ENCODE results near the gene ERBB3.
A peak's percentile ranks its signal among the peaks of the same experiment; 100 is the strongest.

Gene ERBB3

DNA sequence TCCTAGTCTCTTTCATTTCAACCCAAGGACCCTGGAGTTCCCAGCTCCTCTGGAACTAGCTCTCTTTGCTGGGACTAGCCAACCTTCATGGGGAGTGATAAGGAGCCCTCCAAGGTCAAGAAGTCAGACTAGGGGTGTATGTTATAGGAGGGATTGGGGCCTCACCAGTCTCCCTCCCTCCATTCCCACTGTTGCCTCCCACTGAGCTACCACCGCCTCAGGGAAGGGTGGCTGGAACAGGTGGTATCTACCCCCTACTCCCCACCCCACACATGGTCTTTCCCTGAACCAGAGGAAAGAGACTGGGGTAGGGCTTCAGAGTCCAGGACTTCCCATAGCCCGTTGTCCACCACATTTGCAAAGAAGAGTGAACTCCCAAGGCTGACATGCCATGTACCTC is 2.4 kb downstream of the ERBB3 start:
- CTCF ChIA-PET = interaction anchor here (1.1 kb wide), 1 partner anchor 9 kb away, joined by 3 read pairs; no protein-coding TSS in a partner anchor
- no peak for TF ChIP-seq FOXK2 (IDR thresholded peaks at IDR 0.05)
- no peak for TF ChIP-seq SUZ12 (IDR thresholded peaks at IDR 0.05)
- no peak for TF ChIP-seq ARNT (IDR thresholded peaks at IDR 0.05)
- no peak for TF ChIP-seq ELF4 (IDR thresholded peaks at IDR 0.05)
- TF ChIP-seq, protein P1, sequence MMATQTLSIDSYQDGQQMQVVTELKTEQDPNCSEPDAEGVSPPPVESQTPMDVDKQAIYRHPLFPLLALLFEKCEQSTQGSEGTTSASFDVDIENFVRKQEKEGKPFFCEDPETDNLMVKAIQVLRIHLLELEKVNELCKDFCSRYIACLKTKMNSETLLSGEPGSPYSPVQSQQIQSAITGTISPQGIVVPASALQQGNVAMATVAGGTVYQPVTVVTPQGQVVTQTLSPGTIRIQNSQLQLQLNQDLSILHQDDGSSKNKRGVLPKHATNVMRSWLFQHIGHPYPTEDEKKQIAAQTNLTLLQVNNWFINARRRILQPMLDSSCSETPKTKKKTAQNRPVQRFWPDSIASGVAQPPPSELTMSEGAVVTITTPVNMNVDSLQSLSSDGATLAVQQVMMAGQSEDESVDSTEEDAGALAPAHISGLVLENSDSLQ (IDR thresholded peaks at IDR 0.05) = no peak
- TF ChIP-seq L3MBTL2 (conservative IDR thresholded peaks at IDR 0.05) = no peak
- no peak for TF ChIP-seq CTBP1 (IDR thresholded peaks at IDR 0.05; ENCODE audit: borderline replicate concordance)
- no peak for TF ChIP-seq FOXA1 (IDR thresholded peaks at IDR 0.05)
- TF ChIP-seq SP1 (IDR thresholded peaks at IDR 0.05) = no peak
- no peak for TF ChIP-seq TARDBP (IDR thresholded peaks at IDR 0.05)
- no peak for TF ChIP-seq HDGF (IDR thresholded peaks at IDR 0.05; ENCODE audit: borderline replicate concordance)
- no peak for TF ChIP-seq ZNF384 (IDR thresholded peaks at IDR 0.05)
- no peak for TF ChIP-seq LEF1 (IDR thresholded peaks at IDR 0.05; ENCODE audit: borderline replicate concordance)
- no peak for TF ChIP-seq NFRKB (IDR thresholded peaks at IDR 0.05)
- TF ChIP-seq FOXM1 (IDR thresholded peaks at IDR 0.05; ENCODE audit: borderline replicate concordance) = no peak
- no peak for TF ChIP-seq BHLHE40 (IDR thresholded peaks at IDR 0.05; ENCODE audit: borderline replicate concordance)
- POLR2A ChIA-PET = interaction anchor here (0.6 to 7.3 kb wide), 3 partner anchors 20 to 76 kb away, joined by 3 to 65 read pairs (median 9); partner anchors contain the start of genes MYL6, PA2G4 and ZC3H10
- DNase-seq (ENCODE audit: extremely low spot score) = peak; percentile 3

DNA sequence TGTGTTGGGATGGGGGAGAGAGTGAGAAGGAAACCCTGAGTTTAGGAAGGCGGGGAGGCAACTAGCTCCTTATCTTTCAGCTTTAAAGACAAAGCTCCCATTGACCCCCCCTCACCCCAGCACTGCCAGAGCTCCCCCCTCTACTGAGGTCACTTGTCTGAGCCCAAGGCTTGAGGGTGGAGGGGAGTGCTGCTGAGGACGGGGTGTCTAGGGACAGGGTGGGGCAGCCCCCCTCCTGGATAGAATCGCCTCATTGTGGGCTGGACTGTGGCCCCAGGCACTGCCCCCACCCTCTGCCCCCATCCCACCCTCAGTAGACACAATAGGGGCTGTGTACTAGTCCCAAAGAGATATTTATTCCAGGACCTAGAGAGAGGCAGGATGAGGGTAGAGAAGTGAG is 3.0 kb downstream of the ERBB3 start:
- no peak for DNase-seq (ENCODE audit: extremely low spot score)
- ChIA-PET POLR2A (interaction anchor here (2.2 to 7.3 kb wide), 2 partner anchors 20 to 35 kb away, joined by 9 to 65 read pairs; partner anchors contain the start of genes PA2G4 and ZC3H10), CTCF (interaction anchor here (1.1 kb wide), 1 partner anchor 9 kb away, joined by 3 read pairs; no protein-coding TSS in a partner anchor)
- no peak for TF ChIP-seq CTBP1 (IDR thresholded peaks at IDR 0.05; ENCODE audit: borderline replicate concordance)
- TF ChIP-seq HDGF (IDR thresholded peaks at IDR 0.05; ENCODE audit: borderline replicate concordance) = no peak
- TF ChIP-seq SUZ12 (IDR thresholded peaks at IDR 0.05) = no peak
- no peak for TF ChIP-seq NFRKB (IDR thresholded peaks at IDR 0.05)
- TF ChIP-seq ARNT (IDR thresholded peaks at IDR 0.05) = no peak
- TF ChIP-seq FOXA1 (IDR thresholded peaks at IDR 0.05) = no peak
- TF ChIP-seq ELF4 (IDR thresholded peaks at IDR 0.05) = no peak
- no peak for TF ChIP-seq BHLHE40 (IDR thresholded peaks at IDR 0.05; ENCODE audit: borderline replicate concordance)
- no peak for TF ChIP-seq FOXK2 (IDR thresholded peaks at IDR 0.05)
- TF ChIP-seq FOXM1 (IDR thresholded peaks at IDR 0.05; ENCODE audit: borderline replicate concordance) = no peak
- TF ChIP-seq TARDBP (IDR thresholded peaks at IDR 0.05) = no peak
- no peak for TF ChIP-seq ZNF384 (IDR thresholded peaks at IDR 0.05)
- no peak for TF ChIP-seq SP1 (IDR thresholded peaks at IDR 0.05)
- TF ChIP-seq L3MBTL2 (conservative IDR thresholded peaks at IDR 0.05) = no peak
- TF ChIP-seq, protein P1 (IDR thresholded peaks at IDR 0.05) = no peak
- no peak for TF ChIP-seq LEF1 (IDR thresholded peaks at IDR 0.05; ENCODE audit: borderline replicate concordance)

DNA sequence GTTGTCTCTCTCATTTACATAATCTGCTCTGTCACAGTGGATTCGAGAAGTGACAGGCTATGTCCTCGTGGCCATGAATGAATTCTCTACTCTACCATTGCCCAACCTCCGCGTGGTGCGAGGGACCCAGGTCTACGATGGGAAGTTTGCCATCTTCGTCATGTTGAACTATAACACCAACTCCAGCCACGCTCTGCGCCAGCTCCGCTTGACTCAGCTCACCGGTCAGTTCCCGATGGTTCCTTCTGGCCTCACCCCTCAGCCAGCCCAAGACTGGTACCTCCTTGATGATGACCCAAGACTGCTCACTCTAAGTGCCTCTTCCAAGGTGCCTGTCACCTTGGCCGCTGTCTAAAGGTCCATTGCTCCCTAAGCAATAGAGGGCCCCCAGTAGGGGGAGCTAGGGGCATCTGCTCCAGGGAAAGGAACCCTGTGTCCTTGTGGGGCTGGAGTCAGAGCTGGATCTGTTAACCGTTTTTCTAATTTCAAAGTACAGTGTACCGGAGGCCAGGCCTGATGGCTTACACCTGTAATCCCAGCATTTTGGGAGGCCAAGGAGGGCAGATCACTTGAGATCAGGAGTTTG is 5.1 kb downstream of the ERBB3 start:
- POLR2A ChIA-PET = interaction anchor here (1.6 to 3.3 kb wide), 3 partner anchors 19 to 32 kb away, joined by 5 to 22 read pairs (median 10); partner anchors contain the start of genes PA2G4, RPL41 and ZC3H10

DNA sequence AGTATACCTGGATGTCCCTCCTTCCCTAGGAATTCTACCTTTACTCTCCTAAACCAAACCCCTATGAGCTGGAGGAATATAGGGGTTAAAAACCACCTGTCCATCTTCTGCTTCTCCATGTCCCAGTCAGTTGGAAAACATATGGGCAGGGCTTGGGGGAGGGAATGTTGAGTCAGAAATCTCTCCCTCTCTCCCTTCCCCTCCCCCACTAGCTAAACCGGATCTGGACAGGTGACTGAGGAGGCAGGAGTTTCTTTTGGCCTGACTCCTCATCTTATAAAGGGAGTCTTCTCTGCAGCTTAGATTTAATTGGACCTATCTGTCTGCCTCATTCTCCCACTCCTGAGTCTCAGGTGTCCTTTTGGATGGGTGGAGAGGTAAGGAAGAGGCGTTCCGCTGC is 6.1 kb downstream of the ERBB3 start:
- CTCF ChIA-PET = interaction anchor here (0.5 to 1.4 kb wide), 5 partner anchors 9 to 34 kb away, joined by 3 to 5 read pairs (median 4); no protein-coding TSS in a partner anchor
- POLR2A ChIA-PET = interaction anchor here (1.6 to 3.3 kb wide), 3 partner anchors 18 to 31 kb away, joined by 5 to 22 read pairs (median 10); partner anchors contain the start of genes PA2G4, RPL41 and ZC3H10
- TF ChIP-seq NFRKB (IDR thresholded peaks at IDR 0.05) (no peak), SP1 (IDR thresholded peaks at IDR 0.05) (no peak), SUZ12 (IDR thresholded peaks at IDR 0.05) (no peak), FOXK2 (IDR thresholded peaks at IDR 0.05) (no peak), FOXA1 (IDR thresholded peaks at IDR 0.05) (no peak), BHLHE40 (IDR thresholded peaks at IDR 0.05; ENCODE audit: borderline replicate concordance) (no peak)
- TF ChIP-seq, protein P1 (IDR thresholded peaks at IDR 0.05) = no peak
- no peak for DNase-seq (ENCODE audit: extremely low spot score)

More for the DNA sequence above, 5.1 kb downstream of the ERBB3 start:
- CTCF ChIA-PET = interaction anchor here (0.6 to 1.4 kb wide), 10 partner anchors 11 to 78 kb away, joined by 3 to 9 read pairs (median 4); partner anchors contain the start of gene PA2G4
- no peak for TF ChIP-seq L3MBTL2 (conservative IDR thresholded peaks at IDR 0.05)
- no peak for TF ChIP-seq FOXK2 (IDR thresholded peaks at IDR 0.05)
- no peak for TF ChIP-seq FOXM1 (IDR thresholded peaks at IDR 0.05; ENCODE audit: borderline replicate concordance)
- TF ChIP-seq SUZ12 (IDR thresholded peaks at IDR 0.05) = no peak
- TF ChIP-seq, protein P1 (IDR thresholded peaks at IDR 0.05) = 0 out of 2 replicates have a peak, but pooled peaks have one; percentile 13
- DNase-seq (ENCODE audit: extremely low spot score) = peak; percentile 68

DNA sequence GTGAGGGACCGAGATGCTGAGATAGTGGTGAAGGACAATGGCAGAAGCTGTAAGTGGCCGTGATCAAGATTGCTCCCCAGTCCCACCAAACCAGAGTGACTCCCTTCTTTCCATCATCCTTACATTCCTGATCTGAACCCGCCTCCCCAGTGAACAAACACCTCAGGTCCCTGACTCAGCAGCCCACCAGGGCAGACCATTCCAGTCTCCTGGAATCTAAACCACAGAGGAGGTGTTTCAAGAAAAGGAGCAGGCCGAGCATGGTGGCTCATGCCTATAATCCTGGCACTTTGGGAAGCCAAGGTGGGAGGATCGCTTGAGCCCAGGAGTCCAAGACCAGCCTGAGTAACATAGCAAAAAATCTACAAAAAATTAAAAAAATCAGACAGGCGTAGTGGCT is 6.6 kb downstream of the ERBB3 start:
- POLR2A ChIA-PET = interaction anchor here (1.9 to 3.3 kb wide), 2 partner anchors 17 to 31 kb away, joined by 10 to 22 read pairs; partner anchors contain the start of genes PA2G4, RPL41 and ZC3H10
- TF ChIP-seq NFRKB (IDR thresholded peaks at IDR 0.05) = no peak
- no peak for TF ChIP-seq FOXM1 (IDR thresholded peaks at IDR 0.05; ENCODE audit: borderline replicate concordance)
- no peak for TF ChIP-seq TARDBP (IDR thresholded peaks at IDR 0.05)
- TF ChIP-seq CTBP1 (IDR thresholded peaks at IDR 0.05; ENCODE audit: borderline replicate concordance) = no peak
- no peak for TF ChIP-seq FOXA1 (IDR thresholded peaks at IDR 0.05)
- no peak for TF ChIP-seq FOXK2 (IDR thresholded peaks at IDR 0.05)
- TF ChIP-seq ARNT (IDR thresholded peaks at IDR 0.05) = no peak
- TF ChIP-seq L3MBTL2 (conservative IDR thresholded peaks at IDR 0.05) = no peak
- TF ChIP-seq ZNF384 (IDR thresholded peaks at IDR 0.05) = no peak
- TF ChIP-seq SUZ12 (IDR thresholded peaks at IDR 0.05) = no peak
- no peak for TF ChIP-seq BHLHE40 (IDR thresholded peaks at IDR 0.05; ENCODE audit: borderline replicate concordance)
- CTCF ChIA-PET = interaction anchor here (0.5 kb wide), 1 partner anchor 9 kb away, joined by 5 read pairs; no protein-coding TSS in a partner anchor
- DNase-seq (ENCODE audit: extremely low spot score) = no peak

Data from HEK293T (cell line).